Measurements from ENCODE around the gene SFXN2. TPM values are rescaled to one million over a fixed set of nuclear protein-coding genes. Genes with fewer than 3 reads are reported as not detected.

Gene SFXN2
- total RNA-seq, 2 donors from 2014 or later: 30.5 to 32.9 TPM

- Mint-ChIP-seq H3K4me3 (peak overlapping the region; percentile 36), H3K4me1 (peaks cover 50% of the 10 kb centered on the region), H3K27ac (no peak overlapping the region), H3K36me3 (ENCODE audit: low read depth) (no peaks in the 10 kb centered on the region), H3K9me3 (no peaks in the 10 kb centered on the region), H3K27me3 (ENCODE audit: insufficient read depth) (no peaks in the 10 kb centered on the region)
- no peak overlapping the region for H3K9ac ChIP-seq (ENCODE audit: extremely low read depth, low read length, poor library complexity, severe bottlenecking)
- TF ChIP-seq, protein P1, sequence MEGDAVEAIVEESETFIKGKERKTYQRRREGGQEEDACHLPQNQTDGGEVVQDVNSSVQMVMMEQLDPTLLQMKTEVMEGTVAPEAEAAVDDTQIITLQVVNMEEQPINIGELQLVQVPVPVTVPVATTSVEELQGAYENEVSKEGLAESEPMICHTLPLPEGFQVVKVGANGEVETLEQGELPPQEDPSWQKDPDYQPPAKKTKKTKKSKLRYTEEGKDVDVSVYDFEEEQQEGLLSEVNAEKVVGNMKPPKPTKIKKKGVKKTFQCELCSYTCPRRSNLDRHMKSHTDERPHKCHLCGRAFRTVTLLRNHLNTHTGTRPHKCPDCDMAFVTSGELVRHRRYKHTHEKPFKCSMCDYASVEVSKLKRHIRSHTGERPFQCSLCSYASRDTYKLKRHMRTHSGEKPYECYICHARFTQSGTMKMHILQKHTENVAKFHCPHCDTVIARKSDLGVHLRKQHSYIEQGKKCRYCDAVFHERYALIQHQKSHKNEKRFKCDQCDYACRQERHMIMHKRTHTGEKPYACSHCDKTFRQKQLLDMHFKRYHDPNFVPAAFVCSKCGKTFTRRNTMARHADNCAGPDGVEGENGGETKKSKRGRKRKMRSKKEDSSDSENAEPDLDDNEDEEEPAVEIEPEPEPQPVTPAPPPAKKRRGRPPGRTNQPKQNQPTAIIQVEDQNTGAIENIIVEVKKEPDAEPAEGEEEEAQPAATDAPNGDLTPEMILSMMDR (conservative IDR thresholded peaks at IDR 0.05): no peak
- no peaks in the 10 kb centered on the region for H3K36me3 ChIP-seq (ENCODE audit: control insufficient read depth, insufficient read depth, low read length)
- peak overlapping the region; percentile 97 for H3K27ac ChIP-seq (ENCODE audit: low read depth, low read length)
- WGBS, 2 experiments (ENCODE audit: insufficient coverage in 1 of 2, insufficient read length in 1 of 2): 79 to 85% methylated on average over 16 of the region's 16 CpGs
- H3K9me3 ChIP-seq (ENCODE audit: control insufficient read depth, low read length): no peaks in the 10 kb centered on the region
- H3K27me3 ChIP-seq (ENCODE audit: control insufficient read depth, insufficient read depth, low read length, poor library complexity, severe bottlenecking): no peaks in the 10 kb centered on the region
- H3K4me3 ChIP-seq (ENCODE audit: low read length): peak overlapping the region; percentile 74
- H3K4me1 ChIP-seq (ENCODE audit: control insufficient read depth, insufficient read depth, low read length): peaks cover 31% of the 10 kb centered on the region
- DNase-seq: no peak
These were observed 60.9 kb downstream of the SFXN2 start for GRCh38 chr10:102775201-102775934.

- no peaks in the 10 kb centered on the region for H3K9me3 ChIP-seq (ENCODE audit: control insufficient read depth, low read length)
- H3K27me3 Mint-ChIP-seq (ENCODE audit: insufficient read depth): no peaks in the 10 kb centered on the region
- TF ChIP-seq, protein P1 (conservative IDR thresholded peaks at IDR 0.05): no peak
- H3K36me3 ChIP-seq (ENCODE audit: control insufficient read depth, insufficient read depth, low read length): no peaks in the 10 kb centered on the region
- peak; percentile 69 for DNase-seq
- no peaks in the 10 kb centered on the region for H3K27me3 ChIP-seq (ENCODE audit: control insufficient read depth, insufficient read depth, low read length, poor library complexity, severe bottlenecking)
- peak overlapping the region; percentile 83 for H3K27ac Mint-ChIP-seq
- H3K4me3 Mint-ChIP-seq: peak overlapping the region; percentile 36
- no peaks in the 10 kb centered on the region for H3K36me3 Mint-ChIP-seq (ENCODE audit: low read depth)
- no peaks in the 10 kb centered on the region for H3K9me3 Mint-ChIP-seq
- peaks cover 52% of the 10 kb centered on the region for H3K4me1 Mint-ChIP-seq
- H3K9ac ChIP-seq (ENCODE audit: extremely low read depth, low read length, poor library complexity, severe bottlenecking): peak overlapping the region; percentile 62
- H3K4me3 ChIP-seq (ENCODE audit: low read length): peak overlapping the region; percentile 74
- WGBS, 2 experiments (ENCODE audit: insufficient coverage in 1 of 2, insufficient read length in 1 of 2): 22 to 33% methylated on average over 6 to 17 of the region's 17 CpGs
- H3K27ac ChIP-seq (ENCODE audit: low read depth, low read length): peak overlapping the region; percentile 97
- H3K4me1 ChIP-seq (ENCODE audit: control insufficient read depth, insufficient read depth, low read length): peaks cover 30% of the 10 kb centered on the region
These were observed 61.7 kb downstream of the SFXN2 start for GRCh38 chr10:102775935-102776669.

GRCh38 chr10:102776779-102777456 lies 62.5 kb downstream of the SFXN2 start:
- Histone ChIP-seq H3K9ac (ENCODE audit: extremely low read depth, low read length, poor library complexity, severe bottlenecking) (peak overlapping the region; percentile 62), H3K27me3 (ENCODE audit: control insufficient read depth, insufficient read depth, low read length, poor library complexity, severe bottlenecking) (no peaks in the 10 kb centered on the region), H3K9me3 (ENCODE audit: control insufficient read depth, low read length) (no peaks in the 10 kb centered on the region), H3K36me3 (ENCODE audit: control insufficient read depth, insufficient read depth, low read length) (no peaks in the 10 kb centered on the region), H3K4me3 (ENCODE audit: low read length) (peak overlapping the region; percentile 74), H3K27ac (ENCODE audit: low read depth, low read length) (peak overlapping the region; percentile 97), H3K4me1 (ENCODE audit: control insufficient read depth, insufficient read depth, low read length) (peaks cover 35% of the 10 kb centered on the region)
- Mint-ChIP-seq H3K9me3 (no peaks in the 10 kb centered on the region), H3K4me3 (peak overlapping the region; percentile 36), H3K4me1 (peaks cover 57% of the 10 kb centered on the region), H3K27me3 (ENCODE audit: insufficient read depth) (no peaks in the 10 kb centered on the region), H3K36me3 (ENCODE audit: low read depth) (no peaks in the 10 kb centered on the region), H3K27ac (peak overlapping the region; percentile 84)
- TF ChIP-seq, protein P1 (conservative IDR thresholded peaks at IDR 0.05): no peak
- 6 to 14% methylated on average over 7 to 9 of the region's 9 CpGs for WGBS, 2 experiments (ENCODE audit: insufficient coverage in 1 of 2, insufficient read length in 1 of 2)
- DNase-seq: peak; percentile 90

Measured in endodermal cell (in vitro differentiated cells).